CD4-positive, alpha-beta T cell treated with Interleukin-1 beta for 1 hour (primary cell): ENCODE data around the gene TRIM39.
"Not testable (repeated sequence)": the region's sequence is repeated elsewhere in the genome, so short reads cannot be mapped to it uniquely, and the experiment has no call there.

Experiments used
- DNase-seq, 2 donors: peaks; one replicate each; pipeline ENCODE4 v3.0.0-alpha.2; 2020 to 2022

Gene TRIM39

GRCh38 chr6:30369280-30369679 is 42.6 kb downstream of the TRIM39 start:
- not testable (repeated sequence) for DNase-seq

- DNase-seq, result no peak
Observed at GRCh38 chr6:30378290-30378937, 51.7 kb downstream of the TRIM39 start.

- DNase-seq, result no peak
Observed at GRCh38 chr6:30380464-30380863, 53.7 kb downstream of the TRIM39 start.

- no peak for DNase-seq
Observed at GRCh38 chr6:30386166-30386565, 59.4 kb downstream of the TRIM39 start.

- no peak for DNase-seq
Observed at GRCh38 chr6:30391240-30391639, 64.5 kb downstream of the TRIM39 start.
